GM20431 (cell line): ENCODE data around the gene OSCAR.
"Not testable (repeated sequence)": the region's sequence is repeated elsewhere in the genome, so short reads cannot be mapped to it uniquely, and the experiment has no call there.

ENCODE experiments used
- in situ Hi-C: fragments of 300-500 bp; cut with MseI, MboI; formaldehyde crosslinking; loops from one replicate; pipeline ENCODE4 v1.15.0; 2020; ENCODE audit warnings: low sequenced_read_pairs; ENCODE audit not compliant: unreplicated experiment

OSCAR gene

GRCh38 chr19:54127688-54128440, 27.3 kb upstream of the OSCAR start:
- in situ Hi-C loops = no loop called here

GRCh38 chr19:54125713-54126112, 25.1 kb upstream of the OSCAR start:
- in situ Hi-C loops = no loop called here

GRCh38 chr19:54124393-54124792, 23.8 kb upstream of the OSCAR start:
- in situ Hi-C loops = no loop called here

GRCh38 chr19:54123682-54124081, 23.1 kb upstream of the OSCAR start:
- in situ Hi-C loops = no loop called here

GRCh38 chr19:54121259-54121658, 20.7 kb upstream of the OSCAR start:
- in situ Hi-C loops = no loop called here

- in situ Hi-C loops = no loop called here
Observed at GRCh38 chr19:54115109-54116063, 14.8 kb upstream of the OSCAR start, which contains the start of the genes PRPF31 and TFPT. Gene PRPF31, plus strand, starts transcription at chr19:54115754. Its CDS starts 2,525 bp downstream, at chr19:54118279. Gene TFPT, minus strand, starts transcription at chr19:54115657. Its CDS starts 388 bp downstream, at chr19:54115269.

- in situ Hi-C loops = no loop called here
Observed at GRCh38 chr19:54114340-54115108, 13.9 kb upstream of the OSCAR start.

- in situ Hi-C loops = no loop called here
Observed at GRCh38 chr19:54109651-54110050, 9.0 kb upstream of the OSCAR start.

GRCh38 chr19:54108496-54108895, 7.9 kb upstream of the OSCAR start:
- in situ Hi-C loops = no loop called here

GRCh38 chr19:54107876-54108490, 7.4 kb upstream of the OSCAR start:
- in situ Hi-C loops = no loop called here

GRCh38 chr19:54106716-54107115, 6.1 kb upstream of the OSCAR start:
- in situ Hi-C loops = no loop called here

GRCh38 chr19:54105796-54106195, 5.2 kb upstream of the OSCAR start:
- in situ Hi-C loops = no loop called here

GRCh38 chr19:54104998-54105715, 4.6 kb upstream of the OSCAR start:
- in situ Hi-C loops = no loop called here

- in situ Hi-C loops = no loop called here
Observed at GRCh38 chr19:54102421-54103169, 2.0 kb upstream of the OSCAR start, which contains the start of gene NDUFA3. Gene NDUFA3, plus strand, starts transcription at chr19:54102855. Its CDS starts 24 bp downstream, at chr19:54102879.

- in situ Hi-C loops = not testable (repeated sequence)
Observed at GRCh38 chr19:54099903-54100255, 724 bp downstream of the OSCAR start.

GRCh38 chr19:54099190-54099902, 1.3 kb downstream of the OSCAR start:
- in situ Hi-C loops = no loop called here

- in situ Hi-C loops = no loop called here
Observed at GRCh38 chr19:54096617-54097106, 3.9 kb downstream of the OSCAR start.
